IPS-18a (cell line): ENCODE measurements around the gene HCN4.

ENCODE experiments used
- H3K27ac ChIP-seq: one replicate; pipeline ENCODE4 v1.5.1; 2013; ENCODE audit warnings: low read length
- H3K27me3 ChIP-seq: one replicate; pipeline ENCODE4 v1.6.1; 2013; ENCODE audit warnings: mild to moderate bottlenecking, low read length; ENCODE audit not compliant: control insufficient read depth, insufficient read depth
- H3K36me3 ChIP-seq: one replicate; pipeline ENCODE4 v1.6.1; 2013; ENCODE audit warnings: low read depth, low read length; ENCODE audit not compliant: control insufficient read depth
- H3K4me1 ChIP-seq: one replicate; pipeline ENCODE4 v1.6.1; 2013; ENCODE audit warnings: low read depth, low read length; ENCODE audit not compliant: control insufficient read depth
- H3K4me3 ChIP-seq: one replicate; pipeline ENCODE4 v1.5.1; 2013; ENCODE audit warnings: low read length
- H3K9ac ChIP-seq: one replicate; pipeline ENCODE4 v1.6.1; 2013; ENCODE audit warnings: mild to moderate bottlenecking, low read length, moderate library complexity
- H3K9me3 ChIP-seq: one replicate; pipeline ENCODE4 v1.6.1; 2013; ENCODE audit warnings: low read depth, low read length; ENCODE audit not compliant: control insufficient read depth

HCN4 gene

GRCh38 chr15:73361337-73361736 is 7.4 kb downstream of the HCN4 start:
- H3K27me3 ChIP-seq, result peaks cover 3% of the 10 kb centered on the region
- no peak overlapping the region for H3K4me3 ChIP-seq
- H3K27ac ChIP-seq, result no peak overlapping the region
- H3K9ac ChIP-seq, result no peak overlapping the region
- no peaks in the 10 kb centered on the region for H3K36me3 ChIP-seq
- no peaks in the 10 kb centered on the region for H3K9me3 ChIP-seq
- peaks cover 18% of the 10 kb centered on the region for H3K4me1 ChIP-seq

- no peak overlapping the region for H3K9ac ChIP-seq
- H3K4me3 ChIP-seq, result no peak overlapping the region
- no peaks in the 10 kb centered on the region for H3K36me3 ChIP-seq
- H3K4me1 ChIP-seq, result peaks cover 16% of the 10 kb centered on the region
- no peaks in the 10 kb centered on the region for H3K27me3 ChIP-seq
- H3K27ac ChIP-seq, result no peak overlapping the region
- no peaks in the 10 kb centered on the region for H3K9me3 ChIP-seq
Measured at GRCh38 chr15:73359651-73360050, 9.1 kb downstream of the HCN4 start.

- Histone ChIP-seq H3K9ac (no peak overlapping the region), H3K27ac (no peak overlapping the region), H3K4me3 (no peak overlapping the region), H3K36me3 (no peaks in the 10 kb centered on the region), H3K9me3 (no peaks in the 10 kb centered on the region), H3K4me1 (peaks cover 20% of the 10 kb centered on the region), H3K27me3 (no peaks in the 10 kb centered on the region)
Measured at GRCh38 chr15:73357999-73358665, 10.6 kb downstream of the HCN4 start.

DNA sequence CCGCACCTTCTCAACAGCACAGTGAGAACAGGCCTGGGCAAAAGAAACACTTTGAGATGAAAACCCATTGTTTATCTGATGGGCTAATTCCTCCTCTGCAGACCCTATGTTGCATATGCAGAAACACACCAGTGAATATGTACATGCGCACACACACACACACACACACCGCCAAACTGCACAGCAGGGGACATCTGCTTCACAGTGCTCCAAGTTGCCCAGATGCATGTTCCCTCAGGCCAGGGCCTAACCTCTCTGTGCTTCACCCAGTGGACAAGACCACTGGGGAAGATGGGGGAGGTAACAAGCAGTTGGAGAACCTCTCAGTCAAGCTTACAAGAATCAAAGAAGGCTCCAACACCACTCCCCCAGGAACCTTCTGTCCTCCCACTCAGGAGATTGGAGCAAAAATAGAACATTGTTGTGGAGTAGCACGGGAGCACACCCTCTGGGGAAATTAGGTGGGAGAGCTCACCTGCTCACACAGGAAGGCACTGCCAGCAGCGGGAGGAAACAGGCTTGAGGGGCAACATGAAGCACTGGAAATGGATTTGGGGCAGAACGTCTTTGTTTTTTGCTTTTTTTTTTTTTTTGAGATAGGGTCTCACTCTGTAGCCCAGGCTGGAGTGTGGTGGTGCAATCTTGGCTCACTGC is 13.0 kb downstream of the HCN4 start:
- Histone ChIP-seq H3K4me1 (peaks cover 9% of the 10 kb centered on the region), H3K27ac (no peak overlapping the region), H3K9me3 (no peaks in the 10 kb centered on the region), H3K27me3 (no peaks in the 10 kb centered on the region), H3K9ac (no peak overlapping the region), H3K4me3 (no peak overlapping the region), H3K36me3 (no peaks in the 10 kb centered on the region)

DNA sequence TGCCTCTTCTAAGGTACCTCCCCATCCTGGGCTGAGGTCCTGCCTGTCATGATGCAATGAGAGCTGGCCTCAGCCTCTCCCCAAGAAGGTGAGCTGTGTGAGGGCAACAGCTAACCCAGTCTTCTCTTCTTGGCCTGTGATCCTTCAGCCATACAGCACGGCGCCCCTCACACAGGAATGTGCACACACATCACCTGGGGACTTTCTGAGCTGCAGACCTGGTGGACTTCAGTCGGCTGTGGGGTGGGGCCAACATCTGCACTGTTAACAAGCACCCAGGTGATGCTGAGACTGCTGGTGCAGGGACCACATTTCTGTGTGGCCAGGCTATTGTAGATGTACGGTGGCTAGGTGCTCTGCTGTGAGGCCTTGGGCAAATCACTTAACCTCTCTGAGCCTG is 14.5 kb downstream of the HCN4 start:
- Histone ChIP-seq H3K27ac (no peak overlapping the region), H3K36me3 (no peaks in the 10 kb centered on the region), H3K4me1 (peaks cover 9% of the 10 kb centered on the region), H3K9ac (no peak overlapping the region), H3K9me3 (no peaks in the 10 kb centered on the region), H3K27me3 (no peaks in the 10 kb centered on the region), H3K4me3 (no peak overlapping the region)

GRCh38 chr15:73353734-73354133 is 15.0 kb downstream of the HCN4 start:
- Histone ChIP-seq H3K27ac (no peak overlapping the region), H3K36me3 (no peaks in the 10 kb centered on the region), H3K27me3 (no peaks in the 10 kb centered on the region), H3K9ac (no peak overlapping the region), H3K4me3 (no peak overlapping the region), H3K9me3 (no peaks in the 10 kb centered on the region), H3K4me1 (peaks cover 12% of the 10 kb centered on the region)

DNA sequence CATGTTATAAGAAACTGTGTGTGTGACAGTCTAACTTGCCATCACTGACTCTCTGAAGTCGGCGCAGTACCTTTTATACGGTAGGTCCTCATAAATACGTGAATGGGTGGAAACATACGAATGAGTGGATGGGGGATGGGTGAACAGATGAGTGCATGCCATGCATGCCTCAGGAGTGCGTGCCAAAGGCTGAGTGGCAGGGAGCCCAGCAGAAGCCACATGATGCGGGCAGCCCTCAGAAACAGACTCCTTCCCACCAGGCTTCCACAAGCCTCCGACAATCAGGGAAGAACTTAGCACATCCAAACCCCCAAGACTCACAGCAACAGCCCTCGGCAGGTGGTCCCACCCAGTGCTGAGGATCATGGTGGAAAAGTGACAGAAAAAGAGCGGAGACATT is 16.7 kb downstream of the HCN4 start:
- H3K9ac ChIP-seq, result no peak overlapping the region
- H3K9me3 ChIP-seq, result no peaks in the 10 kb centered on the region
- H3K36me3 ChIP-seq, result no peaks in the 10 kb centered on the region
- no peaks in the 10 kb centered on the region for H3K27me3 ChIP-seq
- H3K4me1 ChIP-seq, result peaks cover 13% of the 10 kb centered on the region
- H3K27ac ChIP-seq, result no peak overlapping the region
- no peak overlapping the region for H3K4me3 ChIP-seq

DNA sequence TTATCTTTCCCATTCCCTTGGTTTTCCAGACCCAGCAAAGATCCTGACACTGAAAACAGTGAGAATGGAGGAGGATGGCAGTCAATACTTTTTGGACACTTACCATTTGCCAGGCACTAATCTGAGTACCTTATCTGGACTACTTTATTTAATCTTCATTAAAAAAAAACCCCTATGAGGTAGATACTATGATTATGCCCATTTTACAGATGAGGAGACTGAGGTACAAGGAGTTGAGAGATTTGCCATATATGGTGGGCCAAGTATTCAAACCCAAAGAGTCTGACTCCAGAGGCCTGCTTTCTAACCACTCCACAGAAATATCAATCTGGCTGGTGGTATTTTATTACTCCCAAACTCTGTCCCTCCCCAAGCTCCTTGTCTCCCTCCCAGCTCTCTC is 19.6 kb downstream of the HCN4 start:
- H3K4me3 ChIP-seq, result no peak overlapping the region
- H3K27me3 ChIP-seq, result no peaks in the 10 kb centered on the region
- H3K36me3 ChIP-seq, result no peaks in the 10 kb centered on the region
- no peak overlapping the region for H3K27ac ChIP-seq
- no peak overlapping the region for H3K9ac ChIP-seq
- peaks cover 13% of the 10 kb centered on the region for H3K4me1 ChIP-seq
- H3K9me3 ChIP-seq, result no peaks in the 10 kb centered on the region

GRCh38 chr15:73346735-73347312 is 21.9 kb downstream of the HCN4 start:
- Histone ChIP-seq H3K4me3 (no peak overlapping the region), H3K27ac (no peak overlapping the region), H3K4me1 (peaks cover 4% of the 10 kb centered on the region), H3K9me3 (no peaks in the 10 kb centered on the region), H3K27me3 (no peaks in the 10 kb centered on the region), H3K9ac (no peak overlapping the region), H3K36me3 (peaks cover 9% of the 10 kb centered on the region)

DNA sequence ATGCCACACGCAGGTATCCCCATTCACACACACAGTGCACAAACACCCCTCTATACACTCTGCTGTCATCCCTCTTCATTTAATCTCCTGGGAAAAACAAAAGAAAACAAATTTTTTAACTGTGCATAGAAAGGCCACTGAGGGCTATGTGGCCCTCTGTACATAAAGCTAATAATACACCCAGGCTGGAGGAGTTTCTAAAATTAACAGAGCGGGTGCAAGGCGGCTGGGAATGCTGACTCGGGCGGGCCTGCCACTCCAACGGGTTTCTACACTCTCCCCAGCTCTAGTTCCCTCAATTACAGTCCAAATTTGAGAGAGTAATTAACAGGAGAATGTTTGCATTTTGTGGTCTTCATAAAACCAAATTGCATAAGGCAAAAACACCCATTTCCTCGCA is 23.1 kb downstream of the HCN4 start:
- peaks cover 9% of the 10 kb centered on the region for H3K36me3 ChIP-seq
- no peaks in the 10 kb centered on the region for H3K27me3 ChIP-seq
- H3K27ac ChIP-seq, result no peak overlapping the region
- no peak overlapping the region for H3K9ac ChIP-seq
- no peak overlapping the region for H3K4me3 ChIP-seq
- H3K4me1 ChIP-seq, result peaks cover 4% of the 10 kb centered on the region
- no peaks in the 10 kb centered on the region for H3K9me3 ChIP-seq

- peaks cover 4% of the 10 kb centered on the region for H3K4me1 ChIP-seq
- H3K4me3 ChIP-seq, result no peak overlapping the region
- H3K9me3 ChIP-seq, result no peaks in the 10 kb centered on the region
- H3K27me3 ChIP-seq, result no peaks in the 10 kb centered on the region
- no peak overlapping the region for H3K27ac ChIP-seq
- H3K9ac ChIP-seq, result no peak overlapping the region
- H3K36me3 ChIP-seq, result peaks cover 9% of the 10 kb centered on the region
Measured at GRCh38 chr15:73344056-73344455, 24.7 kb downstream of the HCN4 start.
